ENCODE data around the gene ZNF608.
A peak's percentile ranks its signal among the peaks of the same experiment; 100 is the strongest.

The ZNF608 gene

DNA sequence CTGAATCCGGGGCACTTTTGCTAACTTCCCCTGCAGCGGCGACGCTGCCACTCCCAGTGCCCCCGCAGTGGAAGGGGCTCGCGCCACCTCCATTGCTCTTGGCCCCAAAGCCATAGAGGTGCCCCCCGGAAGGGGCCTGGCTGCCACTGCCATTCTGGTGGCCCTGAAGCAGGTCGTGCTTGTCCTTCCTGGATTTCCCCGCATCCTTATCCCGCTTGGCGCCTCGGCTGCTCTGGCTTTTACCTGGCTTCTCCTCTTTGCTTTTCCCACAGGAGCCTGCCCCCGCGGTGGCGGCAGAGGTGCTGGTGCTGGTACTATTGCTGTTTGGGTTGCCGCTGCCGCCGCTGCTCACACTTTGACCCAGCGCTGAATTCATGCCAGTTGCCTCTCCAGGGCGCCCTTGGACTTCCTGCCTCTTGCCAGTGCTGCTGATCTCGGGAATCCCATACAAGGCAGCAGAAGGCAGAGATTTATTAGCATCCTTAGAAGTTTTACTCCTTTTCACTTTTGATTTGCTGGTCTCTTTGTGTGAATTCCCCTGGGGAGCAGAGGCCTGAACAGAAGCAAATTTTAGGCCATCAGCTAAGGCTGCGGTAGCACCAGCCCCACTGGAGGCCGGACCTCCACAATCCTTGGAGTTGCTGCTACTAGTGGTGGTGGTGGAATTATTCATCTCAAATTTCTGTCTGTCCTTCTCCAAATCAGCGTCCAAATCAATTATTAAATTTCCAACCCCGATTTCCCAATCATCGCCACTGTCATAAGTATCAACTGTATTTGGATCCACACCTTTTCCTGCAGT lies 2.1 kb downstream of the ZNF608 start:
- no peaks in the 10 kb centered on the region for H3K9me3 ChIP-seq (replicated peaks in 1 of 2; ENCODE audit: control insufficient read depth in 2 of 2, insufficient read depth in 1 of 2, low read depth in 1 of 2, low read length in 2 of 2)
- H3K4ac ChIP-seq (ENCODE audit: low read length) = peak overlapping the region; percentile 58
- H2BK12ac ChIP-seq (ENCODE audit: low read length) = peak overlapping the region; percentile 7
- H2BK120ac ChIP-seq (ENCODE audit: low read depth, low read length) = peak overlapping the region; percentile 74
- peak overlapping the region; percentile 97 for H3K18ac ChIP-seq (ENCODE audit: low read length)
- H3K23ac ChIP-seq (ENCODE audit: low read depth, low read length, poor library complexity) = peak overlapping the region; percentile 70
- peak overlapping the region; percentile 43 for H3K14ac ChIP-seq (ENCODE audit: low read length)
- no peak overlapping the region for H4K8ac ChIP-seq (ENCODE audit: low read depth, low read length)
- no CpG with 5 or more reads among the region's 27 CpGs for WGBS, 2 donors (ENCODE audit: extremely low coverage in 2 of 2, insufficient read length in 2 of 2, insufficient replicate concordance in 1 of 2)
- peaks cover 0 to 20% of the 10 kb centered on the region in 2 donors for H3K36me3 ChIP-seq (replicated peaks in 1 of 2; ENCODE audit: control insufficient read depth in 2 of 2, insufficient read depth in 2 of 2, low read length in 2 of 2)
- H2AFZ ChIP-seq (ENCODE audit: low read length) = no peak overlapping the region
- H3K79me1 ChIP-seq (ENCODE audit: low read depth, low read length) = no peaks in the 10 kb centered on the region
- H3K27ac ChIP-seq (replicated peaks; ENCODE audit: low read length) = peak overlapping the region; percentile 76
- H3K4me3 ChIP-seq (ENCODE audit: low read length in 2 of 2) = peak overlapping the region; percentile 66 to 82
- peak overlapping the region; percentile 90 for H2AK5ac ChIP-seq (ENCODE audit: low read depth, low read length)
- H3K4me2 ChIP-seq (ENCODE audit: insufficient read depth, low read length, poor library complexity, severe bottlenecking) = peak overlapping the region; percentile 81
- H4K91ac ChIP-seq (ENCODE audit: low read depth, low read length, poor library complexity) = no peak overlapping the region
- H3K4me1 ChIP-seq (ENCODE audit: control insufficient read depth in 2 of 2, insufficient read depth in 1 of 2, low read depth in 1 of 2, low read length in 2 of 2) = peaks cover 2 to 28% of the 10 kb centered on the region in 2 donors
- peak overlapping the region; percentile 18 for H2BK15ac ChIP-seq (ENCODE audit: low read length)
- peak overlapping the region; percentile 89 for H3K9ac ChIP-seq (ENCODE audit: low read depth, low read length, poor library complexity)
- no peak for DNase-seq (ENCODE audit: low spot score)
- H2BK5ac ChIP-seq (ENCODE audit: low read length) = peak overlapping the region; percentile 98
- no peaks in the 10 kb centered on the region for H3K27me3 ChIP-seq (ENCODE audit: control insufficient read depth in 3 of 3, insufficient read depth in 3 of 3, low read depth in 1 of 3, low read length in 3 of 3)

GRCh38 chr5:124743602-124744169 lies 2.8 kb downstream of the ZNF608 start:
- Histone ChIP-seq H3K4ac (ENCODE audit: low read length) (no peak overlapping the region), H3K4me2 (ENCODE audit: insufficient read depth, low read length, poor library complexity, severe bottlenecking) (peak overlapping the region; percentile 81), H4K91ac (ENCODE audit: low read depth, low read length, poor library complexity) (no peak overlapping the region), H3K36me3 (replicated peaks in 1 of 2; ENCODE audit: control insufficient read depth in 2 of 2, insufficient read depth in 2 of 2, low read length in 2 of 2) (peaks cover 0 to 20% of the 10 kb centered on the region in 2 donors), H3K4me1 (ENCODE audit: control insufficient read depth in 2 of 2, insufficient read depth in 1 of 2, low read depth in 1 of 2, low read length in 2 of 2) (peaks cover 2 to 32% of the 10 kb centered on the region in 2 donors), H3K23ac (ENCODE audit: low read depth, low read length, poor library complexity) (peak overlapping the region; percentile 70), H3K9me3 (replicated peaks in 1 of 2; ENCODE audit: control insufficient read depth in 2 of 2, insufficient read depth in 1 of 2, low read depth in 1 of 2, low read length in 2 of 2) (no peaks in the 10 kb centered on the region), H2AFZ (ENCODE audit: low read length) (no peak overlapping the region), H2BK5ac (ENCODE audit: low read length) (peak overlapping the region; percentile 98), H2BK15ac (ENCODE audit: low read length) (no peak overlapping the region), H3K27ac (replicated peaks; ENCODE audit: low read length) (peak overlapping the region; percentile 76), H3K27me3 (ENCODE audit: control insufficient read depth in 3 of 3, insufficient read depth in 3 of 3, low read depth in 1 of 3, low read length in 3 of 3) (no peaks in the 10 kb centered on the region), H3K4me3 (ENCODE audit: low read length in 2 of 2) (peak overlapping the region; percentile 66 to 82), H3K79me1 (ENCODE audit: low read depth, low read length) (no peaks in the 10 kb centered on the region), H4K8ac (ENCODE audit: low read depth, low read length) (no peak overlapping the region), H3K14ac (ENCODE audit: low read length) (peak overlapping the region; percentile 43), H3K18ac (ENCODE audit: low read length) (peak overlapping the region; percentile 97), H3K9ac (ENCODE audit: low read depth, low read length, poor library complexity) (peak overlapping the region; percentile 89), H2AK5ac (ENCODE audit: low read depth, low read length) (peak overlapping the region; percentile 90), H2BK120ac (ENCODE audit: low read depth, low read length) (peak overlapping the region; percentile 74), H2BK12ac (ENCODE audit: low read length) (peak overlapping the region; percentile 7)
- WGBS, 2 donors (ENCODE audit: extremely low coverage in 2 of 2, insufficient read length in 2 of 2, insufficient replicate concordance in 1 of 2) = no CpG with 5 or more reads among the region's 5 CpGs
- DNase-seq (ENCODE audit: low spot score) = no peak

GRCh38 chr5:124742983-124743601 lies 3.3 kb downstream of the ZNF608 start:
- DNase-seq (ENCODE audit: low spot score) = no peak
- WGBS, 2 donors (ENCODE audit: extremely low coverage in 2 of 2, insufficient read length in 2 of 2, insufficient replicate concordance in 1 of 2) = no CpG with 5 or more reads among the region's 8 CpGs
- H3K18ac ChIP-seq (ENCODE audit: low read length) = peak overlapping the region; percentile 25

GRCh38 chr5:124742521-124742920 lies 3.9 kb downstream of the ZNF608 start:
- H4K91ac ChIP-seq (ENCODE audit: low read depth, low read length, poor library complexity) = no peak overlapping the region
- peaks cover 3 to 44% of the 10 kb centered on the region in 2 donors for H3K4me1 ChIP-seq (ENCODE audit: control insufficient read depth in 2 of 2, insufficient read depth in 1 of 2, low read depth in 1 of 2, low read length in 2 of 2)
- H3K23ac ChIP-seq (ENCODE audit: low read depth, low read length, poor library complexity) = no peak overlapping the region
- H3K27ac ChIP-seq (replicated peaks; ENCODE audit: low read length) = peak overlapping the region; percentile 76
- H2BK15ac ChIP-seq (ENCODE audit: low read length) = no peak overlapping the region
- H3K36me3 ChIP-seq (replicated peaks in 1 of 2; ENCODE audit: control insufficient read depth in 2 of 2, insufficient read depth in 2 of 2, low read length in 2 of 2) = peaks cover 0 to 20% of the 10 kb centered on the region in 2 donors
- H2AK5ac ChIP-seq (ENCODE audit: low read depth, low read length) = no peak overlapping the region
- no peak overlapping the region for H3K9ac ChIP-seq (ENCODE audit: low read depth, low read length, poor library complexity)
- H3K9me3 ChIP-seq (replicated peaks in 1 of 2; ENCODE audit: control insufficient read depth in 2 of 2, insufficient read depth in 1 of 2, low read depth in 1 of 2, low read length in 2 of 2) = no peaks in the 10 kb centered on the region
- peak overlapping the region; percentile 66 to 82 for H3K4me3 ChIP-seq (ENCODE audit: low read length in 2 of 2)
- no peak overlapping the region for H2BK12ac ChIP-seq (ENCODE audit: low read length)
- H3K27me3 ChIP-seq (ENCODE audit: control insufficient read depth in 3 of 3, insufficient read depth in 3 of 3, low read depth in 1 of 3, low read length in 3 of 3) = no peaks in the 10 kb centered on the region
- H3K18ac ChIP-seq (ENCODE audit: low read length) = no peak overlapping the region
- H2BK5ac ChIP-seq (ENCODE audit: low read length) = no peak overlapping the region
- 100% methylated on average over 1 of the region's 4 CpGs; no CpG with 5 or more reads in 1 of the 2 donors for WGBS, 2 donors (ENCODE audit: extremely low coverage in 2 of 2, insufficient read length in 2 of 2, insufficient replicate concordance in 1 of 2)
- no peaks in the 10 kb centered on the region for H3K79me1 ChIP-seq (ENCODE audit: low read depth, low read length)
- H3K14ac ChIP-seq (ENCODE audit: low read length) = no peak overlapping the region
- H3K4ac ChIP-seq (ENCODE audit: low read length) = no peak overlapping the region
- no peak overlapping the region for H2AFZ ChIP-seq (ENCODE audit: low read length)
- no peak overlapping the region for H2BK120ac ChIP-seq (ENCODE audit: low read depth, low read length)
- DNase-seq (ENCODE audit: low spot score) = no peak
- no peak overlapping the region for H4K8ac ChIP-seq (ENCODE audit: low read depth, low read length)
- peak overlapping the region; percentile 81 for H3K4me2 ChIP-seq (ENCODE audit: insufficient read depth, low read length, poor library complexity, severe bottlenecking)

More at GRCh38 chr5:124742983-124743601, 3.3 kb downstream of the ZNF608 start:
- no peak overlapping the region for H2BK120ac ChIP-seq (ENCODE audit: low read depth, low read length)
- H2BK12ac ChIP-seq (ENCODE audit: low read length) = no peak overlapping the region
- no peak overlapping the region for H2BK5ac ChIP-seq (ENCODE audit: low read length)
- H3K9ac ChIP-seq (ENCODE audit: low read depth, low read length, poor library complexity) = no peak overlapping the region
- H2BK15ac ChIP-seq (ENCODE audit: low read length) = no peak overlapping the region
- H3K4me3 ChIP-seq (ENCODE audit: low read length in 2 of 2) = peak overlapping the region; percentile 66 to 82
- no peak overlapping the region for H3K23ac ChIP-seq (ENCODE audit: low read depth, low read length, poor library complexity)
- H3K79me1 ChIP-seq (ENCODE audit: low read depth, low read length) = no peaks in the 10 kb centered on the region
- no peak overlapping the region for H4K91ac ChIP-seq (ENCODE audit: low read depth, low read length, poor library complexity)
- no peak overlapping the region for H3K4ac ChIP-seq (ENCODE audit: low read length)
- no peak overlapping the region for H4K8ac ChIP-seq (ENCODE audit: low read depth, low read length)
- no peak overlapping the region for H2AK5ac ChIP-seq (ENCODE audit: low read depth, low read length)
- no peak overlapping the region for H3K14ac ChIP-seq (ENCODE audit: low read length)
- H2AFZ ChIP-seq (ENCODE audit: low read length) = no peak overlapping the region
- H3K4me2 ChIP-seq (ENCODE audit: insufficient read depth, low read length, poor library complexity, severe bottlenecking) = peak overlapping the region; percentile 81
- H3K27ac ChIP-seq (replicated peaks; ENCODE audit: low read length) = peak overlapping the region; percentile 76
- H3K4me1 ChIP-seq (ENCODE audit: control insufficient read depth in 2 of 2, insufficient read depth in 1 of 2, low read depth in 1 of 2, low read length in 2 of 2) = peaks cover 2 to 38% of the 10 kb centered on the region in 2 donors
- peaks cover 0 to 20% of the 10 kb centered on the region in 2 donors for H3K36me3 ChIP-seq (replicated peaks in 1 of 2; ENCODE audit: control insufficient read depth in 2 of 2, insufficient read depth in 2 of 2, low read length in 2 of 2)
- no peaks in the 10 kb centered on the region for H3K27me3 ChIP-seq (ENCODE audit: control insufficient read depth in 3 of 3, insufficient read depth in 3 of 3, low read depth in 1 of 3, low read length in 3 of 3)
- H3K9me3 ChIP-seq (replicated peaks in 1 of 2; ENCODE audit: control insufficient read depth in 2 of 2, insufficient read depth in 1 of 2, low read depth in 1 of 2, low read length in 2 of 2) = no peaks in the 10 kb centered on the region
